Stimulated activated CD4-positive, alpha-beta T cell treated with anti-CD3 and anti-CD28 coated beads, TNF-alpha, amount 100 ng/mL, for 1 hour (primary cell): ENCODE measurements around the gene CCT7.

Source experiments
- DNase-seq, 3 donors: peaks; one replicate each; pipeline ENCODE4 v3.0.0-alpha.2; 2020; ENCODE audit warnings: low read depth in 3 of 3, low spot score in 1 of 3

Gene CCT7

GRCh38 chr2:73225513-73226360 is 8.4 kb upstream of the CCT7 start:
- DNase-seq, result no peak

- DNase-seq, result no peak
These were observed 7.0 kb upstream of the CCT7 start for GRCh38 chr2:73227086-73227485.

GRCh38 chr2:73228631-73229030 is 5.5 kb upstream of the CCT7 start:
- no peak for DNase-seq

GRCh38 chr2:73232403-73233153 is 1.5 kb upstream of the CCT7 start:
- DNase-seq, result no peak

- peak; percentile 77 to 85 (median 79) for DNase-seq
These were observed 765 bp upstream of the CCT7 start, which contains the start of gene PRADC1 for GRCh38 chr2:73233154-73233931. TSS of gene PRADC1 (minus strand) at chr2:73233239. CDS start at chr2:73233160, 79 bp downstream.

- DNase-seq, result no peak
These were observed 1.4 kb downstream of the CCT7 start for GRCh38 chr2:73235315-73236028.

- no peak for DNase-seq
These were observed 3.1 kb downstream of the CCT7 start for GRCh38 chr2:73237168-73237567.

- no peak for DNase-seq
These were observed 4.0 kb downstream of the CCT7 start for GRCh38 chr2:73238149-73238548.

- DNase-seq, result no peak
These were observed 4.9 kb downstream of the CCT7 start for GRCh38 chr2:73238976-73239375.

- DNase-seq, result no peak
These were observed 5.7 kb downstream of the CCT7 start for GRCh38 chr2:73239776-73240175.

GRCh38 chr2:73243884-73244570 is 9.9 kb downstream of the CCT7 start:
- no peak for DNase-seq

- no peak for DNase-seq
These were observed 10.5 kb downstream of the CCT7 start for GRCh38 chr2:73244580-73244979.

GRCh38 chr2:73246850-73247249 is 12.7 kb downstream of the CCT7 start:
- no peak for DNase-seq

GRCh38 chr2:73249636-73250035 is 15.5 kb downstream of the CCT7 start:
- DNase-seq, result no peak

- DNase-seq, result no peak
These were observed 17.1 kb downstream of the CCT7 start for GRCh38 chr2:73250872-73251846.

- no peak for DNase-seq
These were observed 18.3 kb downstream of the CCT7 start for GRCh38 chr2:73252238-73253027.

GRCh38 chr2:73253400-73253799 is 19.3 kb downstream of the CCT7 start:
- DNase-seq, result no peak

GRCh38 chr2:73253901-73254300 is 19.8 kb downstream of the CCT7 start:
- no peak for DNase-seq
